K562 (cell line): ENCODE data around the gene TASP1. TPM values are rescaled to one million over a fixed set of nuclear protein-coding genes. Genes with fewer than 3 reads are reported as not detected.

Experiments
- ATAC-seq: fragments of 200-7000 bp; cut with Tn5 transposase; 3 replicates; pipeline ENCODE4 v1.9.1; 2020; ENCODE audit warnings: moderate library complexity
- BruUV-seq: library from RNA; stranded (reverse); fragments of 400-500 nt; replicated peaks from 2 replicates; lab custom pipeline; 2021; lab: Mats Ljungman, UMichigan
- CTCF ChIA-PET: fragments of 300-600 bp; formaldehyde crosslinking; extraction: SDS; loops from one replicate; lab custom pipeline; 2021; ENCODE audit warnings: low intra/inter-chr PET ratio; lab: Yijun Ruan, JAX
- POLR2A ChIA-PET: fragments of 300-600, 350-650 bp; sonication (Branson Sonifier 250); formaldehyde crosslinking; extraction: SDS; loops from one replicate; lab custom pipeline; 2021; ENCODE audit warnings: antibody characterized with exemption, inconsistent platforms; lab: Yijun Ruan, JAX
- DNase-seq, 4 experiments: peaks; one replicate each; pipeline versions ENCODE4 v3.0.0 to v3.0.0-alpha.2; 2011 to 2018; ENCODE audit warnings: low spot score in 3 of 4, mixed read lengths in 3 of 4; ENCODE audit errors: extremely low read depth in 1 of 4
- FAIRE-seq: peaks from 2 replicates; lab custom pipeline; 2011; peaks lifted over from hg19 to GRCh38; lab: Jason Lieb, UNC
- H2AFZ ChIP-seq: 2 replicates; pipeline ENCODE4 v1.6.0; 2011; ENCODE audit warnings: low read depth, low read length, control low read depth, inconsistent platforms
- H3K27ac ChIP-seq: fragments of 200-600 bp; 3 replicates; pipeline ENCODE4 v1.8.0; 2011; ENCODE audit warnings: low read depth, mild to moderate bottlenecking, control low read depth, inconsistent platforms, low read length, moderate library complexity, mixed read lengths; ENCODE audit errors: extremely low read depth
- H3K27me3 ChIP-seq, 2 experiments: fragments of 300-600 bp in 1 of 2; 2 replicates in 1 of 2; 3 replicates in 1 of 2; pipeline versions ENCODE4 v1.6.0 to v1.8.0; 2011; ENCODE audit warnings: inconsistent platforms in 2 of 2, low read length in 2 of 2, mild to moderate bottlenecking in 1 of 2, mixed read lengths in 1 of 2, moderate library complexity in 1 of 2; ENCODE audit not compliant: control insufficient read depth in 2 of 2, insufficient read depth in 2 of 2
- H3K36me3 ChIP-seq: fragments of 300-600 bp; 3 replicates; pipeline ENCODE4 v1.8.0; 2011; ENCODE audit warnings: mild to moderate bottlenecking, low read length, inconsistent platforms; ENCODE audit not compliant: control insufficient read depth, insufficient read depth
- H3K4me1 ChIP-seq, 2 experiments: fragments of 200-600 bp in 1 of 2; replicated peaks in 1 of 2; 2 replicates in 1 of 2; 3 replicates in 1 of 2; pipeline versions ENCODE4 v1.5.1 to v1.8.0; 2011; ENCODE audit warnings: inconsistent platforms in 2 of 2, low read length in 2 of 2, mild to moderate bottlenecking in 1 of 2, mixed read lengths in 1 of 2, moderate library complexity in 1 of 2; ENCODE audit not compliant: control insufficient read depth in 2 of 2, insufficient read depth in 2 of 2
- H3K4me2 ChIP-seq: 2 replicates; pipeline ENCODE4 v1.6.1; 2011; ENCODE audit warnings: low read length, control low read depth, inconsistent platforms, mixed read lengths; ENCODE audit not compliant: insufficient read depth
- H3K4me3 ChIP-seq: fragments of 200-600 bp; sonication (generic), shearing (Covaris generic); 2 replicates; pipeline ENCODE4 v1.5.1; 2016; ENCODE audit warnings: control low read depth, inconsistent platforms
- H3K79me2 ChIP-seq: fragments of 200-600 bp; 3 replicates; pipeline ENCODE4 v1.8.0; 2011; ENCODE audit warnings: low read length, inconsistent platforms; ENCODE audit not compliant: control insufficient read depth, insufficient read depth
- H3K9ac ChIP-seq, 2 experiments: 2 replicates each; pipeline versions ENCODE4 v1.6.0 to v1.6.1; 2011; ENCODE audit warnings: low read depth in 2 of 2, low read length in 2 of 2, control low read depth in 1 of 2, inconsistent platforms in 1 of 2, mild to moderate bottlenecking in 1 of 2, mixed read lengths in 1 of 2; ENCODE audit not compliant: insufficient read depth in 1 of 2
- H3K9me1 ChIP-seq: one replicate; pipeline ENCODE4 v1.6.0; 2011; ENCODE audit warnings: inconsistent platforms, mild to moderate bottlenecking, low read length, moderate library complexity; ENCODE audit not compliant: control insufficient read depth, insufficient read depth
- H3K9me3 ChIP-seq: replicated peaks from 2 replicates; pipeline ENCODE4 v1.5.1; 2011; ENCODE audit warnings: low read depth, low read length, inconsistent platforms; ENCODE audit not compliant: control insufficient read depth, insufficient read depth
- H4K20me1 ChIP-seq: replicated peaks from 2 replicates; pipeline ENCODE4 v1.6.1; 2011; ENCODE audit warnings: low read length, inconsistent platforms, mixed read lengths; ENCODE audit not compliant: control insufficient read depth, insufficient read depth
- DDX20 ChIP-seq: fragments of 450-650 bp; IDR thresholded peaks from 2 replicates; pipeline ENCODE4 v1.6.1; 2016; ENCODE audit warnings: missing genetic modification characterization, low read depth, mild to moderate bottlenecking, missing compliant biosample characterization, moderate library complexity
- GABPB2 ChIP-seq: fragments of 250-450 bp; sonication (Bioruptor Pico); conservative IDR thresholded peaks from 2 replicates; pipeline ENCODE4 v1.5.1; 2021; ENCODE audit warnings: mild to moderate bottlenecking
- HMG20B ChIP-seq: fragments of 250-450 bp; sonication (Bioruptor Pico); IDR thresholded peaks from 2 replicates; pipeline ENCODE4 v1.5.0; 2021; ENCODE audit warnings: mild to moderate bottlenecking
- NFE2L1 ChIP-seq: fragments of 450-650 bp; IDR thresholded peaks from 2 replicates; pipeline ENCODE4 v1.6.1; 2016; ENCODE audit warnings: missing genetic modification characterization, low read depth, mild to moderate bottlenecking, missing compliant biosample characterization, moderate library complexity, borderline replicate concordance
- SREBF2 ChIP-seq: sonication (generic); formaldehyde crosslinking; IDR thresholded peaks from 2 replicates; pipeline ENCODE4 v1.4.0; 2020; ENCODE audit warnings: mild to moderate bottlenecking, missing genetic modification reagents
- WHSC1 ChIP-seq: IDR thresholded peaks from one replicate; pipeline ENCODE4 v1.6.1; 2012; ENCODE audit warnings: low read length, control low read depth, inconsistent platforms
- ZNF143 ChIP-seq: sonication (generic); formaldehyde crosslinking; IDR thresholded peaks from 2 replicates; pipeline ENCODE4 v1.9.0; 2022; ENCODE audit warnings: mild to moderate bottlenecking, missing genetic modification reagents
- ZNF277 ChIP-seq: fragments of 250-450 bp; sonication (Bioruptor Pico); IDR thresholded peaks from 2 replicates; pipeline ENCODE4 v1.8.0; 2022; ENCODE audit warnings: inconsistent platforms, mild to moderate bottlenecking, moderate library complexity, borderline replicate concordance
- ZNF407 ChIP-seq: fragments of 450-650 bp; IDR thresholded peaks from 2 replicates; pipeline ENCODE4 v1.6.1; 2016; ENCODE audit warnings: low read depth
- whole genome bisulfite sequencing: fragments of 100-300 bp; shearing (Covaris generic); methylation state at CpG from one replicate; pipeline ENCODE4 v1.1.6; 2016; ENCODE audit warnings: low coverage, mixed read lengths; ENCODE audit not compliant: insufficient coverage; ENCODE audit errors: missing lambda C conversion rate; 5-methylcytosine and 5-hydroxymethylcytosine counted together
- in situ Hi-C: fragments of 300-500 bp; cut with MboI; formaldehyde crosslinking; loops from 4 replicates; pipeline ENCODE4 v1.15.0; 2018; ENCODE audit warnings: inconsistent platforms, mixed read lengths
- intact Hi-C: fragments of 100-400 bp; cut with micrococcal nuclease; formaldehyde crosslinking; loops from 2 replicates; pipeline ENCODE4 v1.14.2; 2022
- polyA plus RNA-seq, 8 experiments: library from polyadenylated mRNA; depleted of rRNA in 4 of 8; stranded (reverse) in 5 of 8; unstranded in 3 of 8; fragments of >200 nt; fragmentation: Nextera tagmentation in 2 of 8; fragmentation: Illumina TruSeq in 1 of 8; extraction: Ambion mirVana in 2 of 8; extraction: Trizol in 1 of 8; gene quantifications; 2 replicates each; pipeline versions ENCODE4 v1.2.1 to v1.2.3, GENCODE V29; 2011 to 2014; ENCODE audit warnings: inconsistent platforms in 1 of 8, missing spikeins in 1 of 8
- total RNA-seq, 7 experiments: library from RNA; depleted of rRNA in 6 of 7; stranded (reverse); fragments of >200 nt in 6 of 7; fragmentation: Illumina TruSeq in 2 of 7; extraction: Trizol in 2 of 7; gene quantifications; 2 replicates each; pipeline versions ENCODE4 v1.2.1 to v1.2.3, GENCODE V29; 2011 to 2021; ENCODE audit warnings: low replicate concordance in 1 of 7

TASP1 gene
- total and polyA plus RNA-seq, 9 of the 15 experiments (the other 6 are each of a cell fraction or from before 2014, with no cell fraction given) = 3.7 to 10.6 (median 6.4) TPM

GRCh38 chr20:13535627-13536026, 103.1 kb downstream of the TASP1 start:
- no peak overlapping the region for H3K4me3 ChIP-seq
- WGBS = 93% methylated on average over 4 of the region's 4 CpGs
- in situ Hi-C loops = no loop called here
- H2AFZ ChIP-seq = no peak overlapping the region
- H3K27me3 ChIP-seq = no peaks in the 10 kb centered on the region
- H3K9me3 ChIP-seq = no peaks in the 10 kb centered on the region
- BruUV-seq = no TSS peak
- no peaks in the 10 kb centered on the region for H3K36me3 ChIP-seq
- H3K9me1 ChIP-seq = no peaks in the 10 kb centered on the region
- ATAC-seq = no peak
- ChIA-PET POLR2A (no interaction called here), CTCF (no interaction called here)
- no peak for FAIRE-seq
- H3K4me2 ChIP-seq = no peak overlapping the region
- no peak overlapping the region for H3K9ac ChIP-seq
- intact Hi-C loops = no loop called here
- DNase-seq = no peak
- no peak overlapping the region for H3K27ac ChIP-seq
- H3K79me2 ChIP-seq = no peaks in the 10 kb centered on the region
- no peaks in the 10 kb centered on the region; a peak in 1 of 5 replicates for H3K4me1 ChIP-seq
- H4K20me1 ChIP-seq = no peaks in the 10 kb centered on the region
- TF ChIP-seq GABPB2 (CRISPR knock-in tag) (no peak), ZNF143 (no peak), SREBF2 (CRISPR knock-in tag) (no peak), DDX20 (no peak), HMG20B (no peak), NFE2L1 (no peak), ZNF407 (no peak), ZNF277 (CRISPR knock-in tag) (no peak), WHSC1 (no peak)
